GM18508 (cell line): Measurements from ENCODE around the gene TBC1D9B.

Source experiments
- ATAC-seq: cut with Tn5 transposase; IDR thresholded peaks from one replicate; pipeline ENCODE4 v1.9.1; 2021; ENCODE audit warnings: moderate number of reproducible peaks; ENCODE audit not compliant: insufficient read depth, unreplicated experiment

TBC1D9B gene

DNA sequence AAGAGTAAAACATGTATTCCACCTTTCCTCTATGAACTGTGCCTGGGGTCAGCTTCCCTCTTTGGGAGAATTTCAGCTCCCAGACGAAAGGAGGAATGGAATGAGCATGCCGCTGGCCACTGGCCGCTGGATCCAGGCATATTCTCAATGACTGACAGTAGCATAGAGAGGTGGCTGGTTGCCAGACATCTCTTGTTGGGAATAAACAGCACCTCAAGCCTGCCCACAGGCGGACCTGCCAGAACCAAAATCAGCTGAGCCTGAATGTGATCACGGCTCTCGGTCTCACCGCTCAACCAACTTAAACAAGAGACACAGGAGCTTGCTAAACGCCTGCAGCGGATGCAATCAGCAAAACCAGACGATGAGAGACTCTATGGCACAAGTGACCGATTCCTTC is 20.6 kb downstream of the TBC1D9B start:
- no peak for ATAC-seq

GRCh38 chr5:179886190-179886911 is 21.3 kb downstream of the TBC1D9B start:
- ATAC-seq = no peak

GRCh38 chr5:179885491-179886090 is 22.1 kb downstream of the TBC1D9B start:
- ATAC-seq = no peak

DNA sequence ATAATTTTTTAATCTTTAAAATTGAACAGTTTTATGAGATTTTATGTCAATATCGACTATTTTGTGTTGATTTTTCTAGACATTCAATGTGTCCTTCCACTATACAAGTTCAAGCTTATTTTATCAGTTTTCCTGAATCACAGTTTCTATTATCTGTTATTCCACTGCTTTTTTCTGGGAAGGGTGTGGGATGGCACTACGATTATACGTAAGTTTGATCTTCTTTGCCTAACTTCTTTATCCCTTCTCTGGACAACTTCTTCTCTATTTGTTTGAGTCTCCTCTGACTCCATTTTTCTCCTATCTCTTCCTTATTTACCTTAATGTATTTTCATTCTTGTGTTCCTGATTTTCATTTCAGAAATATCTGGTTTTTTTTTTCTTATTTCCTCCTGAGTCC is 24.5 kb downstream of the TBC1D9B start:
- ATAC-seq = no peak

GRCh38 chr5:179882338-179882737 is 25.4 kb downstream of the TBC1D9B start:
- ATAC-seq = no peak

DNA sequence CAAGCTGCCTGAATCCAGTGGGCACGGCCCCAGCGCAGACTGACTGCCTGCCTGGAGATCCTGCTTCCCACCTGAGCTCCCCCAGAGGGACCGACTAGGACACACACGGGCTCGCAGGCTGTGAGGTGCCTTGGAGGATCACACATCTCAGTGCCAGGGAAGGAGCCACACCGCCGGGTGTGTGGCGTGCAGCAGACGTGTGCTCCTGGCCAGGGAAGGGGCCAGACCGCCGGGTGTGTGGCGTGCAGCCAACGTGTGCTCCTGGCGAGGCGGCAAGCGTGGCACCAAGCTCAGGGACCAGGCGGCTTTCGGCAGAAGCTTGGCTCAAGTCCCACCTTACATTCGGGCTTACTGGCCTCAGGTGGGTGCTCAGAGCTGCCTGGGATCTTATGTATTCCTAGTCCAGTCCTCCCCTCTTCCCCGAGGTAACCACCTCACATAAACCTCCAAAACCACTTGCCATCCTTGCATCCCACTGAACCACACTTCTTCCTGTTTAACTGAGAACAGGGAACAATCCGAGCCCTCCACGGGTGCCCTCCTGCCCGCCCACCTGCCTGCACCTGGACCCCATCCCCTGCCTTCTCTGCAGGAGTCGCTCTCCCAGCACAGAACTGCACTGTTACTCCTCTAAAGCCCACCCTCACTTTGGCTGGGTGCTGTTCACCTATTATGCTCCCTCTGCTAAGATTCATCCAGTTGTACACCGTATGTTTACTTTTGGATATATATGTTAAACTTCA is 26.7 kb downstream of the TBC1D9B start:
- no peak for ATAC-seq

DNA sequence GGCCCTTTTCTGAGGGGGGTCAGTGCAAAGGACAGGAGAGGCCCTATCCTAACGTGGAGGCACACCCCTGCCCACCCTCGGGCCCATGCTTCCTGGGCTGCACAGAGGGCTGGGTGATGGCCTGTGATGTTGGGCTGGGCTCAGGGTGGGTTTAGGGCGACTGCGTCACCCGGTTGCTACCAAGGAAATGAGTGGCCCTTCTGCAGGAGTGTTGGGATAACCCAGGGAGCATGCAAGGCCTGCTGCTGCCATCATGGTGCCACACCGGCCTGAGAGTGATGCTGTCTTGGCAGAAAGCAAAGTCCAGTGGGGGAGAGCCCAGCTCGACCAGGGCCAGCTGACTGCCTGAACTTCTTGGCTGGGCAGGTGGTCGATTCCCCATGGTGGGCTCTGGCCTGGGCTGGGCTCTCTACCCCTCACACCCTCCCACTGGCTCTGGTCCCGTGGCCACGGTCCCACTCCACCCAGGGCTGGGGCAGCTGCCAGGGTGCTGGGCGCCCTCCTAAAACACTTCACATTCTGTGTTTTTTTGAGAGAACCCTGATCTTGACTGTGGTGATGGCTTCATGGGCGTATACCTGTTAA is 27.5 kb downstream of the TBC1D9B start:
- no peak for ATAC-seq

- ATAC-seq = no peak
Measured at GRCh38 chr5:179879690-179880010, 28.0 kb downstream of the TBC1D9B start.

GRCh38 chr5:179879003-179879689 is 28.6 kb downstream of the TBC1D9B start:
- ATAC-seq = no peak

- ATAC-seq = no peak
Measured at GRCh38 chr5:179878222-179879002, 29.3 kb downstream of the TBC1D9B start.

DNA sequence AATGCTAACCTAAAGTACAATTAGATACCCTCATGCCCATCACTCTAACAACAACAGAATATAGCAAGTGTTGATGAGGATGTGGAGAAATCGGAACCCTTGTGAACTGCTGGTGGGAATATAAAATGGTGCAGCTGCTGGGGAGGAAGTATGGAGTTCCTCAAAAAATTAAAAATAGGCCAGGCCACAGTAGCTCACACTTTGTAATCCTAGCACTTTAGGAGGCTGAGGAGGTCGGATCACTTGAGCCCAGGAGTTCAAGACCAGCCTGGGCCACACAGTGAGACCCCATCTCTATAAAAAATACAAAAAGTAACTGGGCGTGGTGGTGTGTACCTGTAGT is 31.1 kb downstream of the TBC1D9B start:
- no peak for ATAC-seq

DNA sequence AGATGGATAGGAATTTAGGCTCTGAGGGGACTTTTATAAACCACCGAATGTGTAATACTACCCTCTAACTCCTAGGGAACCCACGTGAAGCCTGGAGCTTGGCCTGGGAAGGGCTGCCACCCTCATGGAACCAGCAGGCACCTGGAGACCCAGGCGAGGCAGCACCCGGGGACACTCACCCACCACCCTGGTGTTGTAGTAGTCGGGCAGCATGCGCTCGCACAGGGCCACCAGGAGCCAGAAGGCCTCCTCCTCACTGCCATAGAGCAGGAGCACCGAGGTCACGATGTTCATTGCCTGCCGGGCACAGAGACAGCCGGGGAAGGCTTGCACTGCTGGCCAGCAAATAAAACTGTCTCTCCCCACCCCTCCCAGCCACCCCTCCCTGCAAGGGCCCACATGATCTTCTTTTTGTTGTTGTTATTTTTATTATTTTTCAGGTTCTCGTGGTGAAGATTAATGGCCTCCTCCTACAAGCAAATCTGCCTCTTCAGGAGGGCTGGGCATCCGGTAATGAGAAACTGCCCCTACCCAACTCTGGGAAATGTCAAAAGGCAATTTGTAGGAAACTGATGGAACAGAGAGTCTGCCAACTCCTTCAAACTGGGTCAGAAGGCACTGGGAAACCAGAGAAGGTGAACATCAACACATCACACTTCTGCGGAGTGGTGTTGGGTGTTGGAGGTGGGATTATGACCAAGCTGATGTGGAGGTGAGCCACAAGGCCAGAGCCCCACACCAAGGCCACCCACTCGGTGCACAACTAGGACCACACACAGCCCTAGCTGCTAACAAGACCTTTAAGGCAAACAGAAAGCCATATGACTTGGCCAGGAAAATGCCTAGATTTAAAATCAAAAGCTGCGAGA is 31.7 kb downstream of the TBC1D9B start:
- ATAC-seq = no peak

DNA sequence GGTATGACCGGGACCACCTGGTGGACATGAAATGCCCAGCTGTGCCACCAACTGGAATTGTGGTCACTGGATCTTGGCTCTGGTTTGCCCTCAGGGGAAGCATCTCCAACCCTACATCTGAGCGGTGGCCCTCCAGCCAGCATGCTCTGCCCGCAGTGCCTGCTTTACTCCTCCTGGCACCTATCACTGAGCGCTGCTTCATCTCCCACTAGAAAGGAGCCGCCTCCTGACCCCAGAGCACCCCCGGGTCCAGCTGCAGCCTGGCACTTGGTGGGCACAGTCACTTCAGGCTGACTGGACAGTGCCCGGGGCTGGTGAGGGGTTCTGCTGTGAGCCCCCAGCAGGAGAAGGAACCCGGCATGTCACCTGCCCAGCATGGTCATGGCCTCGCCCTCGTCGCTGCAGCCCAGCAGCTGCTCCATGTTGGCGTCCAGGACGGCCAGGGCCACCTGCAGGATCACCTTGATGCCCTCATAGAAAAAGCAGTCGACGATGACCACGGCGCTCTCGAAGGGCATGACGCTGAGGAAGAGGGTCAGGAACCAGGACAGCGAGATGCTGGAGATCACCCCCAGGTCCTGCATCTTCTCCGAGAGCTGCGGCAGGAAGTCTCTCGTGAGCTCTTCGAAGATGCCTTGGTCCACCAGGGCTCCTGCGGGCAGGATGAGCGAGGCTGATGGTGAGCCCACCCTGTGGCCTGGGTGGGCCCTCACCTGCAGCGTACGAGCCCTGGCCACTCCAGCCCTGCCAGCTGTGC is 33.0 kb downstream of the TBC1D9B start:
- ATAC-seq = no peak

GRCh38 chr5:179874136-179874535 is 33.6 kb downstream of the TBC1D9B start:
- ATAC-seq = no peak

GRCh38 chr5:179873588-179874110 is 34.0 kb downstream of the TBC1D9B start:
- ATAC-seq = no peak

DNA sequence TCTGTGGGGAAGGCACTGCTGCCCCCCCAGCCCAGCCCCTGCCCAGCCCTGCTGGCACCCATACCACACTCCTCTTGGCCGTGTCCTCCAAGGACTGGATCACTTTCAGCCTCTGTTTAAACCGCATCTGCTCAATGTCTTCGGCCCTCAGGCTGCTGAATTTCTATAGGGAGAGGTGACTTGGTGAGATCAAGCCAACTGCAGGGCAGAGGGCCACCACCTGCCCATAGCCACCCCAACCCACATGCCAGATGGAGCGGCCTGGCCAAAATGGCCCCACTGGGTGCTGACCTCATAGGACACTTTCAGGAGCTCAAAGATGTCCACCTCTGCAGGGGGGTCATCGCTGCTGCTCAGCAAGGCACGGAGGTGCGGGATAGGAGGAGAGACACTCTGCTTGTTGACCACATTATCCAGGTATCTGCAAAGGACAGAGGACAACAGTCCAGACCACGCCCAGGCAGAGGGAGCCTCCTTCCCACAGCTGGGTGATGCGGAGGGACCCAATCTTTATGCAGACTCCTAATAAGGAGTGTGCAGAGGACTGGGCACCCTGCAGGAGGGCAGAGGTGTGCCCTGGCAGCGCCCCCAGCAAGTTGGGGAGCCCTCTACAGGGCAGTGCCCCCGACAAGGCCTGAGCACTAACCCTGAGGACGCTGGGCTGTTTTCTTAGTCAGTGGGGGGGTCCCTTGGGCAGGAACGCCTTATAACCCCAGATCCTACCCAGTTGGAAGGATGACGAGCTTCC is 34.7 kb downstream of the TBC1D9B start:
- no peak for ATAC-seq

- ATAC-seq = no peak
Measured at GRCh38 chr5:179872055-179872827, 35.5 kb downstream of the TBC1D9B start.
